ENCODE results near the gene MTHFR.

Gene MTHFR

GRCh38 chr1:11782127-11782708, 23.5 kb downstream of the MTHFR start:
- DNase-seq (ENCODE audit: low read depth in 3 of 3) = no peak

GRCh38 chr1:11781297-11781696, 24.5 kb downstream of the MTHFR start:
- no peak for DNase-seq (ENCODE audit: low read depth in 3 of 3)

- DNase-seq (ENCODE audit: low read depth in 3 of 3) = no peak
Observed at GRCh38 chr1:11780380-11781147, 25.2 kb downstream of the MTHFR start.

GRCh38 chr1:11779715-11780379, 25.9 kb downstream of the MTHFR start:
- no peak for DNase-seq (ENCODE audit: low read depth in 3 of 3)

GRCh38 chr1:11778844-11779623, 26.7 kb downstream of the MTHFR start:
- DNase-seq (ENCODE audit: low read depth in 3 of 3) = no peak

GRCh38 chr1:11778336-11778735, 27.4 kb downstream of the MTHFR start:
- DNase-seq (ENCODE audit: low read depth in 3 of 3) = no peak

- no peak for DNase-seq (ENCODE audit: low read depth in 3 of 3)
Observed at GRCh38 chr1:11777658-11778322, 28.0 kb downstream of the MTHFR start.

- DNase-seq (ENCODE audit: low read depth in 3 of 3) = no peak
Observed at GRCh38 chr1:11774753-11775152, 31.0 kb downstream of the MTHFR start.

GRCh38 chr1:11772458-11772857, 33.3 kb downstream of the MTHFR start:
- DNase-seq (ENCODE audit: low read depth in 3 of 3) = no peak

GRCh38 chr1:11771481-11772043, 34.2 kb downstream of the MTHFR start:
- DNase-seq (ENCODE audit: low read depth in 3 of 3) = no peak

GRCh38 chr1:11770011-11770410, 35.8 kb downstream of the MTHFR start:
- DNase-seq (ENCODE audit: low read depth in 3 of 3) = no peak

- DNase-seq (ENCODE audit: low read depth in 3 of 3) = no peak
Observed at GRCh38 chr1:11769274-11769673, 36.5 kb downstream of the MTHFR start.

- DNase-seq (ENCODE audit: low read depth in 3 of 3) = no peak
Observed at GRCh38 chr1:11768821-11769220, 36.9 kb downstream of the MTHFR start.

GRCh38 chr1:11767922-11768704, 37.7 kb downstream of the MTHFR start:
- DNase-seq (ENCODE audit: low read depth in 3 of 3) = no peak

- DNase-seq (ENCODE audit: low read depth in 3 of 3) = no peak
Observed at GRCh38 chr1:11766429-11766776, 39.4 kb downstream of the MTHFR start.

GRCh38 chr1:11765661-11766428, 39.9 kb downstream of the MTHFR start:
- DNase-seq (ENCODE audit: low read depth in 3 of 3) = no peak

GRCh38 chr1:11764519-11764918, 41.2 kb downstream of the MTHFR start:
- no peak for DNase-seq (ENCODE audit: low read depth in 3 of 3)

GRCh38 chr1:11764115-11764514, 41.6 kb downstream of the MTHFR start:
- no peak for DNase-seq (ENCODE audit: low read depth in 3 of 3)

- peak in 1 of 3 experiments; percentile 38 for DNase-seq (ENCODE audit: low read depth in 3 of 3)
Observed at GRCh38 chr1:11761988-11762406, 43.8 kb downstream of the MTHFR start, which contains the start of gene C1orf167. TSS of gene C1orf167 (plus strand) at chr1:11762193. CDS start at chr1:11764401, 2,208 bp downstream.

GRCh38 chr1:11761285-11761684, 44.5 kb downstream of the MTHFR start:
- DNase-seq (ENCODE audit: low read depth in 3 of 3) = no peak
